Prostate gland (tissue), 2 donors: ENCODE data around the gene WDR64.

Experiments
- POLR2AphosphoS5 ChIP-seq: sonication (generic); formaldehyde crosslinking; IDR thresholded peaks from one replicate; pipeline ENCODE4 v1.6.1; 2017; ENCODE audit warnings: antibody characterized with exemption
- TF ChIP-seq, protein P1 (sequence below), 4 experiments: fragments of 200-600 bp in 2 of 4; fragments of 450-650 bp in 2 of 4; sonication (generic) in 2 of 4; IDR thresholded peaks; 1 replicate in 3 of 4; 2 replicates in 1 of 4; pipeline ENCODE4 v1.5.1; 2016 to 2019; ENCODE audit warnings: antibody characterized with exemption in 4 of 4, mild to moderate bottlenecking in 2 of 4, moderate library complexity in 2 of 4

DNA sequence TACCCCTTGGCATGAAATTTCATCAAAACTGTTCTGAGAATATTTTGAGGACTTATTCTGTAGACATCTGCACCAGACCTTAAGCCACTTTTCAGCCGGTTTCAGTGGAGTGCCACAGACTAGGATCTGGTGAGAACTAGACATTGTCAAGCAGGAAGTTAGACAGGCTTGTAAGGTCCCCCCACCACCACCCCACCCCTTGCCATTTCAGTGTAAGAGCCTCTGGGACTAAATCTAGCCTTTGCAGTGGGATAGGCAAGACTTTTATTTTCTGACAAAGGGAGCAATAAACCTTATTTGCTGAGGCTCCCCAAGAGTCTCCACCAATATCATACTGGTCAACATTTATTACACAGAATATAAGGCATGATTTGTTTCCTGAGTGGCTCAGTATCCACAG lies 118.0 kb downstream of the WDR64 start:
- TF ChIP-seq, protein P1, sequence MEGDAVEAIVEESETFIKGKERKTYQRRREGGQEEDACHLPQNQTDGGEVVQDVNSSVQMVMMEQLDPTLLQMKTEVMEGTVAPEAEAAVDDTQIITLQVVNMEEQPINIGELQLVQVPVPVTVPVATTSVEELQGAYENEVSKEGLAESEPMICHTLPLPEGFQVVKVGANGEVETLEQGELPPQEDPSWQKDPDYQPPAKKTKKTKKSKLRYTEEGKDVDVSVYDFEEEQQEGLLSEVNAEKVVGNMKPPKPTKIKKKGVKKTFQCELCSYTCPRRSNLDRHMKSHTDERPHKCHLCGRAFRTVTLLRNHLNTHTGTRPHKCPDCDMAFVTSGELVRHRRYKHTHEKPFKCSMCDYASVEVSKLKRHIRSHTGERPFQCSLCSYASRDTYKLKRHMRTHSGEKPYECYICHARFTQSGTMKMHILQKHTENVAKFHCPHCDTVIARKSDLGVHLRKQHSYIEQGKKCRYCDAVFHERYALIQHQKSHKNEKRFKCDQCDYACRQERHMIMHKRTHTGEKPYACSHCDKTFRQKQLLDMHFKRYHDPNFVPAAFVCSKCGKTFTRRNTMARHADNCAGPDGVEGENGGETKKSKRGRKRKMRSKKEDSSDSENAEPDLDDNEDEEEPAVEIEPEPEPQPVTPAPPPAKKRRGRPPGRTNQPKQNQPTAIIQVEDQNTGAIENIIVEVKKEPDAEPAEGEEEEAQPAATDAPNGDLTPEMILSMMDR (IDR thresholded peaks at IDR 0.05): no peak
- no peak for TF ChIP-seq POLR2AphosphoS5
